GM12878 (cell line): ENCODE data around the gene SNX10. TPM values are rescaled to one million over a fixed set of nuclear protein-coding genes. Genes with fewer than 3 reads are reported as not detected.

Experiments
- ATAC-seq: fragments of 200-7000 bp; cut with Tn5 transposase; 3 replicates; pipeline ENCODE4 v1.9.1; 2020; ENCODE audit warnings: mild to moderate bottlenecking, moderate library complexity
- BruUV-seq: library from RNA; stranded (reverse); fragments of 400-500 nt; replicated peaks from 2 replicates; lab custom pipeline; 2021; lab: Mats Ljungman, UMichigan
- CTCF ChIA-PET: fragments of 300-600 bp; sonication (Branson Sonifier 250); formaldehyde crosslinking; extraction: SDS; loops from one replicate; lab custom pipeline; 2021; ENCODE audit warnings: inconsistent platforms; lab: Yijun Ruan, JAX
- POLR2A ChIA-PET: fragments of 350-600 bp; formaldehyde crosslinking; extraction: SDS; loops from one replicate; lab custom pipeline; 2021; ENCODE audit warnings: inconsistent platforms; lab: Charles Lee
- RAD21 ChIA-PET: fragments of 300-600 bp; sonication (Branson Sonifier 250); formaldehyde crosslinking; loops from one replicate; lab custom pipeline; 2023; ENCODE audit warnings: antibody characterized with exemption; ENCODE audit not compliant: unreplicated experiment; lab: Charles Lee
- SMC1A ChIA-PET: fragments of 300-600 bp; sonication (Branson Sonifier 250); formaldehyde crosslinking; loops from one replicate; lab custom pipeline; 2023; ENCODE audit not compliant: unreplicated experiment, uncharacterized antibody; lab: Charles Lee
- DNase-seq: peaks from one replicate; pipeline ENCODE4 v3.0.0-alpha.2; 2011; ENCODE audit warnings: low read depth, low spot score
- FAIRE-seq: peaks from 3 replicates; lab custom pipeline; 2011; peaks lifted over from hg19 to GRCh38; lab: Jason Lieb, UNC
- H2AFZ ChIP-seq: 2 replicates; pipeline ENCODE4 v1.6.0; 2011; ENCODE audit warnings: low read depth, low read length, control low read depth; ENCODE audit not compliant: control insufficient read depth
- H3K27ac ChIP-seq: 2 replicates; pipeline ENCODE4 v1.5.1; 2011; ENCODE audit warnings: control low read depth; ENCODE audit not compliant: control insufficient read depth, insufficient read depth
- H3K27me3 ChIP-seq, 2 experiments: replicated peaks in 1 of 2; 2 replicates each; pipeline versions ENCODE4 v1.6.0 to v1.6.1; 2011; ENCODE audit warnings: low read length in 1 of 2; ENCODE audit not compliant: control insufficient read depth in 2 of 2, insufficient read depth in 2 of 2
- H3K36me3 ChIP-seq, 2 experiments: 2 replicates each; pipeline ENCODE4 v1.5.1; 2011; ENCODE audit warnings: low read length in 1 of 2; ENCODE audit not compliant: control insufficient read depth in 2 of 2, insufficient read depth in 2 of 2
- H3K4me1 ChIP-seq: 2 replicates; pipeline ENCODE4 v1.6.1; 2011; ENCODE audit warnings: mild to moderate bottlenecking, low read length, moderate library complexity, mixed read lengths; ENCODE audit not compliant: control insufficient read depth, insufficient read depth
- H3K4me2 ChIP-seq: 2 replicates; pipeline ENCODE4 v1.6.0; 2011; ENCODE audit warnings: control low read depth; ENCODE audit not compliant: control insufficient read depth, insufficient read depth
- H3K4me3 ChIP-seq: fragments of 200-600 bp; sonication (generic); 2 replicates; pipeline ENCODE4 v1.5.1; 2016
- H3K79me2 ChIP-seq: 2 replicates; pipeline ENCODE4 v1.6.0; 2011; ENCODE audit warnings: low read length; ENCODE audit not compliant: control insufficient read depth, insufficient read depth
- H3K9ac ChIP-seq: 2 replicates; pipeline ENCODE4 v1.8.0; 2011; ENCODE audit warnings: low read length, control low read depth, mixed read lengths; ENCODE audit not compliant: control insufficient read depth, insufficient read depth
- H3K9me3 ChIP-seq: replicated peaks from 3 replicates; pipeline ENCODE4 v1.5.1; 2011; ENCODE audit warnings: mild to moderate bottlenecking, low read length; ENCODE audit not compliant: control insufficient read depth, insufficient read depth
- H4K20me1 ChIP-seq: 2 replicates; pipeline ENCODE4 v1.6.0; 2011; ENCODE audit not compliant: control insufficient read depth, insufficient read depth
- BCL11A ChIP-seq: IDR thresholded peaks from 2 replicates; pipeline ENCODE4 v1.6.1; 2011; ENCODE audit warnings: low read depth, low read length
- BCLAF1 ChIP-seq: fragments of 450-650 bp; IDR thresholded peaks from 2 replicates; pipeline ENCODE4 v1.6.1; 2017; ENCODE audit warnings: antibody characterized with exemption, mild to moderate bottlenecking, moderate library complexity
- CHD2 ChIP-seq: IDR thresholded peaks from 2 replicates; pipeline ENCODE4 v1.6.1; 2011; ENCODE audit warnings: low read depth, low read length, improper control_type of control experiment, borderline replicate concordance
- CHD4 ChIP-seq: fragments of 200-600 bp; sonication (generic); IDR thresholded peaks from 2 replicates; pipeline ENCODE4 v1.6.1; 2016; ENCODE audit warnings: mild to moderate bottlenecking
- DPF2 ChIP-seq: fragments of 450-650 bp; IDR thresholded peaks from 2 replicates; pipeline ENCODE4 v1.6.1; 2017; ENCODE audit warnings: mild to moderate bottlenecking
- EGR1 ChIP-seq, 2 experiments: IDR thresholded peaks; 1 replicate in 1 of 2; 2 replicates in 1 of 2; pipeline ENCODE4 v1.6.1; 2011 to 2012; ENCODE audit warnings: low read depth in 2 of 2, low read length in 2 of 2, borderline replicate concordance in 1 of 2, mild to moderate bottlenecking in 1 of 2, moderate library complexity in 1 of 2
- EP300 ChIP-seq, 2 experiments: fragments of 150-350 bp in 1 of 2; IDR thresholded peaks; 2 replicates each; pipeline ENCODE4 v1.6.1; 2011 to 2012; ENCODE audit warnings: low read depth in 2 of 2, low read length in 2 of 2, borderline replicate concordance in 1 of 2, improper control_type of control experiment in 1 of 2, inconsistent platforms in 1 of 2; ENCODE audit not compliant: control insufficient read depth in 1 of 2
- GATAD2B ChIP-seq: fragments of 450-650 bp; conservative IDR thresholded peaks from 2 replicates; pipeline ENCODE4 v1.6.1; 2017; ENCODE audit warnings: low read depth, mild to moderate bottlenecking, moderate library complexity
- JUNB ChIP-seq: IDR thresholded peaks from 2 replicates; pipeline ENCODE4 v1.6.1; 2016; ENCODE audit warnings: antibody characterized with exemption, mild to moderate bottlenecking
- NFYB ChIP-seq: IDR thresholded peaks from 2 replicates; pipeline ENCODE4 v1.6.1; 2011; ENCODE audit warnings: low read depth, mild to moderate bottlenecking, low read length, improper control_type of control experiment, moderate library complexity; ENCODE audit not compliant: insufficient read depth
- NRF1 ChIP-seq: conservative IDR thresholded peaks from 2 replicates; pipeline ENCODE4 v1.6.1; 2011; ENCODE audit warnings: mild to moderate bottlenecking, low read depth, low read length, improper control_type of control experiment
- PML ChIP-seq: IDR thresholded peaks from 2 replicates; pipeline ENCODE4 v1.6.1; 2012; ENCODE audit warnings: low read length, inconsistent platforms
- RBBP5 ChIP-seq: fragments of 200-600 bp; sonication (generic); conservative IDR thresholded peaks from 2 replicates; pipeline ENCODE4 v1.6.1; 2016
- SPI1 ChIP-seq: IDR thresholded peaks from 2 replicates; pipeline ENCODE4 v1.6.1; 2011; ENCODE audit warnings: low read depth, mild to moderate bottlenecking, low read length, moderate library complexity, borderline replicate concordance; ENCODE audit not compliant: insufficient read depth
- TBL1XR1 ChIP-seq: IDR thresholded peaks from 2 replicates; pipeline ENCODE4 v1.6.1; 2012; ENCODE audit warnings: low read depth, low read length, improper control_type of control experiment
- TCF12 ChIP-seq: IDR thresholded peaks from 2 replicates; pipeline ENCODE4 v1.6.1; 2011; ENCODE audit warnings: low read depth, mild to moderate bottlenecking, low read length
- YBX1 ChIP-seq: fragments of 450-650 bp; IDR thresholded peaks from 2 replicates; pipeline ENCODE4 v1.6.1; 2016; ENCODE audit warnings: antibody characterized with exemption
- ZNF207 ChIP-seq: fragments of 450-650 bp; IDR thresholded peaks from 2 replicates; pipeline ENCODE4 v1.6.1; 2014; ENCODE audit warnings: antibody characterized with exemption, mild to moderate bottlenecking, borderline replicate concordance
- ZNF384 ChIP-seq: IDR thresholded peaks from 2 replicates; pipeline ENCODE4 v1.6.1; 2012; ENCODE audit warnings: low read depth, mild to moderate bottlenecking, low read length, improper control_type of control experiment, borderline replicate concordance
- WGBS: methylation state at CpG from one replicate; pipeline ENCODE4 v1.1.6; 2016; ENCODE audit warnings: low lambda C conversion rate; ENCODE audit not compliant: insufficient replicate concordance, insufficient coverage; ENCODE audit errors: missing lambda C conversion rate; 5-methylcytosine and 5-hydroxymethylcytosine counted together
- in situ Hi-C: fragments of 300-500 bp; cut with MboI; formaldehyde crosslinking; loops from 9 replicates; pipeline ENCODE4 v1.14.3; 2018; ENCODE audit warnings: mixed read lengths
- intact Hi-C: fragments of 100-400 bp; cut with micrococcal nuclease; formaldehyde crosslinking; loops from one replicate; pipeline ENCODE4 v1.14.2; 2022; ENCODE audit not compliant: unreplicated experiment
- polyA plus RNA-seq, 11 experiments: library from polyadenylated mRNA; depleted of rRNA in 4 of 11; unstranded in 6 of 11; stranded (reverse) in 5 of 11; fragments of >200 nt; fragmentation: Nextera tagmentation in 4 of 11; fragmentation: Illumina TruSeq in 1 of 11; extraction: Ambion mirVana in 4 of 11; extraction: Trizol in 1 of 11; gene quantifications; 1 replicate in 1 of 11; 2 replicates in 10 of 11; pipeline versions ENCODE4 v1.2.1 to v1.2.3, GENCODE V29; 2011 to 2016; ENCODE audit warnings: inconsistent platforms in 2 of 11, missing spikeins in 2 of 11, low read depth in 1 of 11
- total RNA-seq, 4 experiments: library from RNA; depleted of rRNA in 3 of 4; stranded (reverse); fragments of >200 nt in 3 of 4; fragmentation: Illumina TruSeq in 1 of 4; extraction: Trizol in 1 of 4; gene quantifications; 2 replicates each; pipeline versions ENCODE4 v1.2.1 to v1.2.3, GENCODE V29; 2013 to 2021

The SNX10 gene
- total and polyA plus RNA-seq, 10 of the 15 experiments (the other 5 are each of a cell fraction or from before 2014, with no cell fraction given) = 22.0 to 56.2 (median 30.1) TPM

GRCh38 chr7:26357799-26358151, 66.1 kb downstream of the SNX10 start:
- 97% methylated on average over 2 of the region's 2 CpGs for WGBS

DNA sequence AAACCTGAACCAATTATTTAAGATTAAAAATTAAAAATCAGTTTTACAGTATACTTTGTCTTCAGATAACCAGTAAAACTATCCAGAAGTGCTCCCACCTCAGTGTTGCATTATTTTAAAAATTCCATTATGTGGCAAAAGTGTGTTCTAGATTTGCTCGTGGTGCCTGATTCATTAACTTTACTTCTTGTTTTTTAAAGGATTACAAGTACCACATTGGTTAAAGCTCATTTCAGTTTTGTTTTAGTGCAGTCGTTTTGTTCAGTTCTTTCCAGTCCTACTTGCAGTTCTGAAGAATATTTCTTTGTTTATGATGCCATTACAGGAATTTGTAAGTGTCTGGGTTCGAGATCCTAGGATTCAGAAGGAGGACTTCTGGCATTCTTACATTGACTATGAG, 69.0 kb downstream of the SNX10 start:
- DNase-seq (no peak), FAIRE-seq (no peak), ATAC-seq (peak; percentile 13; the same call in 1 of the 3 replicates)
- Histone ChIP-seq H3K79me2 (no peaks in the 10 kb centered on the region), H3K27me3 (no peaks in the 10 kb centered on the region), H3K4me3 (no peak overlapping the region), H3K27ac (no peak overlapping the region), H3K36me3 (peaks cover 2 to 5% of the 10 kb centered on the region in 2 experiments), H4K20me1 (no peaks in the 10 kb centered on the region), H3K4me1 (peaks cover 10% of the 10 kb centered on the region), H3K4me2 (no peak overlapping the region), H3K9ac (no peak overlapping the region), H2AFZ (no peak overlapping the region), H3K9me3 (no peaks in the 10 kb centered on the region)
- 33% methylated on average over 3 of the region's 3 CpGs for WGBS
- ChIA-PET RAD21 (interaction anchor here (1.0 to 8.7 kb wide), 5 partner anchors 24 to 467 kb away, joined by 3 to 68 read pairs (median 8); partner anchors contain the start of gene SNX10), SMC1A (interaction anchor here (0.7 to 7.7 kb wide), 12 partner anchors 8 to 466 kb away, joined by 3 to 94 read pairs (median 6); no protein-coding TSS in a partner anchor), POLR2A (no interaction called here), CTCF (interaction anchor here (0.8 to 3.1 kb wide), 8 partner anchors 8 to 468 kb away, joined by 3 to 18 read pairs (median 5); no protein-coding TSS in a partner anchor)
- no TSS peak for BruUV-seq
- intact Hi-C loops = no loop called here
- in situ Hi-C loops = loop anchor here (10.0 kb wide), 1 partner anchor 166 kb away; no protein-coding TSS in a partner anchor
- TF ChIP-seq EGR1 (IDR thresholded peaks at IDR 0.05; ENCODE audit: borderline replicate concordance in 1 of 2, low read depth in 2 of 2, low read length in 2 of 2) = no peak
- TF ChIP-seq TCF12 = no peak
- TF ChIP-seq NRF1 = no peak
- no peak for TF ChIP-seq TBL1XR1
- no peak for TF ChIP-seq EP300 (IDR thresholded peaks at IDR 0.05; ENCODE audit: borderline replicate concordance in 1 of 2, control insufficient read depth in 1 of 2, low read depth in 2 of 2, low read length in 2 of 2)
- TF ChIP-seq GATAD2B = no peak
- TF ChIP-seq ZNF384 = no peak
- TF ChIP-seq BCLAF1 = no peak

More at GRCh38 chr7:26357799-26358151, 66.1 kb downstream of the SNX10 start:
- Histone ChIP-seq H3K9me3 (no peaks in the 10 kb centered on the region), H3K27me3 (no peaks in the 10 kb centered on the region), H2AFZ (no peak overlapping the region), H3K27ac (no peak overlapping the region), H3K79me2 (no peaks in the 10 kb centered on the region), H3K36me3 (no peaks in the 10 kb centered on the region), H3K4me2 (no peak overlapping the region), H3K4me1 (peaks cover 3% of the 10 kb centered on the region; the same call in 1 of the 2 replicates), H3K9ac (no peak overlapping the region), H4K20me1 (no peaks in the 10 kb centered on the region), H3K4me3 (no peak overlapping the region)
- RAD21 ChIA-PET = interaction anchor here (0.9 to 1.6 kb wide), 2 partner anchors 80 to 267 kb away, joined by 3 to 6 read pairs; no protein-coding TSS in a partner anchor
- TF ChIP-seq NFYB = no peak
- no peak for TF ChIP-seq CHD4
- no peak for TF ChIP-seq CHD2
- no peak for TF ChIP-seq RBBP5
- no peak for TF ChIP-seq DPF2
- no peak for TF ChIP-seq ZNF207
- no peak for TF ChIP-seq SPI1
- TF ChIP-seq YBX1 = no peak
- TF ChIP-seq PML = no peak
- TF ChIP-seq JUNB = no peak
- no peak for TF ChIP-seq BCL11A
- POLR2A ChIA-PET = interaction anchor here (0.6 kb wide), 1 partner anchor 378 kb away, joined by 4 read pairs; no protein-coding TSS in a partner anchor
- SMC1A ChIA-PET = interaction anchor here (1.3 to 7.3 kb wide), 3 partner anchors 9 to 465 kb away, joined by 4 to 48 read pairs (median 8); no protein-coding TSS in a partner anchor
- in situ Hi-C loops = no loop called here
- CTCF ChIA-PET = interaction anchor here (0.9 to 3.1 kb wide), 5 partner anchors 9 to 461 kb away, joined by 3 to 12 read pairs (median 4); no protein-coding TSS in a partner anchor
- ATAC-seq = no peak
- no peak for DNase-seq
- FAIRE-seq = no peak
- BruUV-seq = no TSS peak
- intact Hi-C loops = no loop called here
